ENCODE results near the gene RYR2. TPM values are rescaled to one million over a fixed set of nuclear protein-coding genes. Genes with fewer than 3 reads are reported as not detected.

The RYR2 gene
- total RNA-seq, 2 experiments from 2014 or later = not detected

- no peak for DNase-seq
- Mint-ChIP-seq H3K27ac (no peak overlapping the region), H3K4me1 (no peaks in the 10 kb centered on the region), H3K27me3 (peaks cover 11% of the 10 kb centered on the region), H3K9me3 (peaks cover 5% of the 10 kb centered on the region), H3K36me3 (no peaks in the 10 kb centered on the region), H3K4me3 (no peak overlapping the region)
- ATAC-seq (ENCODE audit: low read depth) = no peak
- POLR2A ChIA-PET = no interaction called here
Measured at GRCh38 chr1:237071641-237072420, 29.8 kb downstream of the RYR2 start.

- H3K36me3 Mint-ChIP-seq = no peaks in the 10 kb centered on the region
- no peak overlapping the region for H3K27ac Mint-ChIP-seq
- no peak overlapping the region for H3K4me3 Mint-ChIP-seq
- H3K9me3 Mint-ChIP-seq = peaks cover 5% of the 10 kb centered on the region
- no peak for ATAC-seq (ENCODE audit: low read depth)
- no peak for DNase-seq
- H3K4me1 Mint-ChIP-seq = no peaks in the 10 kb centered on the region
- POLR2A ChIA-PET = no interaction called here
- no peaks in the 10 kb centered on the region for H3K27me3 Mint-ChIP-seq
Measured at GRCh38 chr1:237074371-237075117, 32.6 kb downstream of the RYR2 start.

DNA sequence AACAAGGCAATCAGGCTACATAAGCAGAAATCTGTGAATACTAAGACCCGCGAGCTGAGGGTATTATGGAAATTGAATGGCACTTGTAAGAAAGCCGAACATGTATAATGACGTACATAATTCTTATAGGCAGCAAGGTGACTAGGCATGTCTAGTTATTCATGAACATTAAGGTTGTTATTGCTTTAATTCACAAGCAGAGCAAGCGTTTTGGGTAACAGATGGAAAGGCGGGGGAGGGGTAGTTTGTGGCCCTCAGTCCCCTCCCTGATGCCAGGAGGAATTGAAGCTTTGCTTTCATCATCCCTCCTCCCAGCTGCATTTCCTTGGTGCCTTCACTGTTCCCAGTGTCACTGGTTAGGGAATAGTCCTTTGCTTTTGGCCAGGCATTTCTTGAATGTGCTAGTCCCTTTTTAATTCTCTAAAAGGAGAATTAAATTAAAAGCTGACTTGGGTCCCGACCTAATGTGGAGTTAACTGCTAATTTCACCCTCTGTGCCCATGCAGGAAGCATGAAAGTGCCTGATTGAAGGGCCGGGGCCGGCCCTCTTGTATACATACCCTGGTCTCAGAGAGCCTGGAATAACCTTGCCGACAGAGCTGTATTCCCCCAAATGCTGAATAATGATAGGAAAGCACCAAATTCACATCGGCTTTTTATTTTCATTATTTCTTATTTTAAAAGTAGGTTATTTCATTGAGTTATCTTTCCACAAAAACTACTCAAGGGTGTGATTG is 42.5 kb downstream of the RYR2 start:
- no peak for DNase-seq
- H3K9me3 Mint-ChIP-seq = no peaks in the 10 kb centered on the region
- ATAC-seq (ENCODE audit: low read depth) = no peak
- H3K27ac Mint-ChIP-seq = no peak overlapping the region
- H3K4me3 Mint-ChIP-seq = no peak overlapping the region
- H3K36me3 Mint-ChIP-seq = no peaks in the 10 kb centered on the region
- POLR2A ChIA-PET = no interaction called here
- peaks cover 3% of the 10 kb centered on the region for H3K27me3 Mint-ChIP-seq
- no peaks in the 10 kb centered on the region for H3K4me1 Mint-ChIP-seq

DNA sequence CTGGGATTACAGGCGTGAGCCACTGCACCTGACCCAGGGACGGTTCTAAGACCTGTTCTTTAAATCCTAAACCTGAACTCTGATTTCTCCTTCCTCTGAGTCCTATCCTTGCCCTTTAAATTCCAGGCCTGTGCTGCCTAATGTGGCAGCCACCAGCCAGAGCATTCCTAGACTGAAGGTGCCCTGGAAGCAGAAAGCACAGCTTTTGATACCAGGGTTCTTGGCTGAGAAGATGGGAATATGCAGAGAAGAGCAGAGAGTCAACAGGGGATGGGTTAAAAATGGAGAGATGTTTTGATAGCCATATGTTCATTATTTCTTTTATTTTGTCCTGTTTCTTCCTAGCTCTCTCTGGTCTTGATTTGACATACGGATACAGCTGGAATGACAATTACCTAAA is 49.7 kb downstream of the RYR2 start:
- Mint-ChIP-seq H3K4me3 (no peak overlapping the region), H3K27me3 (no peaks in the 10 kb centered on the region), H3K27ac (no peak overlapping the region), H3K9me3 (no peaks in the 10 kb centered on the region), H3K36me3 (no peaks in the 10 kb centered on the region), H3K4me1 (no peaks in the 10 kb centered on the region)
- no peak for DNase-seq
- no peak for ATAC-seq (ENCODE audit: low read depth)
- POLR2A ChIA-PET = no interaction called here

- no peaks in the 10 kb centered on the region for H3K9me3 Mint-ChIP-seq
- POLR2A ChIA-PET = no interaction called here
- no peak overlapping the region for H3K4me3 Mint-ChIP-seq
- no peak overlapping the region for H3K27ac Mint-ChIP-seq
- DNase-seq (no peak), ATAC-seq (ENCODE audit: low read depth) (no peak)
- H3K27me3 Mint-ChIP-seq = no peaks in the 10 kb centered on the region
- H3K36me3 Mint-ChIP-seq = no peaks in the 10 kb centered on the region
- H3K4me1 Mint-ChIP-seq = no peaks in the 10 kb centered on the region
Measured at GRCh38 chr1:237093691-237094090, 51.7 kb downstream of the RYR2 start.

DNA sequence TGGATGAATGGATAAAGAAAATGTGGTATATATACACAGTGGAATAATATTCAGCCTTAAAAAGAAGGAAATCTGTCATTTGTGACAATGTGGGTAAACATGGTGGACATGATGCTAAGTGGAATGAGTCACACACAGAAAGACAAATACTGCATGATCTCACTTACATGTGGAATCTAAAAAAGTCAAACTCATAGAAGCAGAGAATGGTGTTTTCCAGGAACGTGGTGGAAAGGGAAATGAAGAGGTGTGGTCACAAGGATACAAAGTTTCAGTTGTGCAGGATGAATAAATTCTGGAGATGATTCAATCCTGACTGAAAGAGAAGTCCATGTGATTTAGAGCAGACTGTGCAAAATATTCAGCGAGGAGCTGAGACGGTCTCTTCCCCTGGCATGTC is 56.6 kb downstream of the RYR2 start:
- DNase-seq (no peak), ATAC-seq (ENCODE audit: low read depth) (no peak)
- Mint-ChIP-seq H3K4me1 (no peaks in the 10 kb centered on the region), H3K27ac (no peak overlapping the region), H3K4me3 (no peak overlapping the region), H3K36me3 (no peaks in the 10 kb centered on the region), H3K9me3 (no peaks in the 10 kb centered on the region), H3K27me3 (no peaks in the 10 kb centered on the region)
- POLR2A ChIA-PET = no interaction called here

DNA sequence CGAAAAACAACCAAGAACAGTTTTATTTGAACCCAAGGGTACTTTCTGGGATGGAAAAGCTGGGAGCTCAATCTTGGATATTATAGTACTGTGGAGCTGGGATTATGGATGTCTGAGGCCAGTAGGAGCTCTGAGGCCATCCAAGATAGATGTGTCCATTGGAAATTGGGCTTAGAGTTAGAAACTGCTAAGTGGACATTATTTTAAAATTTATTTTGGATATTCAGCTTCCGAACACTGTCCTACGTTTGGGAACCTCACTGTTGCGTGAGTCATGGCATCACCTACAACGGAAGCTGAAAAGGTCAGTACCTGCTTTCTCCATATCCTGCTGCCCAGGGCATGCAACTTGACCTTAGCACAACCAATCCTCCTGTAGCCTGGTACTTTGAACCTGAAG is 61.0 kb downstream of the RYR2 start:
- H3K27me3 Mint-ChIP-seq = no peaks in the 10 kb centered on the region
- H3K4me3 Mint-ChIP-seq = no peak overlapping the region
- no peak overlapping the region for H3K27ac Mint-ChIP-seq
- POLR2A ChIA-PET = no interaction called here
- no peaks in the 10 kb centered on the region for H3K4me1 Mint-ChIP-seq
- no peaks in the 10 kb centered on the region for H3K36me3 Mint-ChIP-seq
- no peaks in the 10 kb centered on the region for H3K9me3 Mint-ChIP-seq
- no peak for DNase-seq
- ATAC-seq (ENCODE audit: low read depth) = no peak

- Mint-ChIP-seq H3K36me3 (no peaks in the 10 kb centered on the region), H3K9me3 (no peaks in the 10 kb centered on the region), H3K4me1 (no peaks in the 10 kb centered on the region), H3K27ac (no peak overlapping the region), H3K27me3 (no peaks in the 10 kb centered on the region), H3K4me3 (no peak overlapping the region)
- DNase-seq (no peak), ATAC-seq (ENCODE audit: low read depth) (no peak)
- POLR2A ChIA-PET = no interaction called here
Measured at GRCh38 chr1:237104096-237104495, 62.1 kb downstream of the RYR2 start.

DNA sequence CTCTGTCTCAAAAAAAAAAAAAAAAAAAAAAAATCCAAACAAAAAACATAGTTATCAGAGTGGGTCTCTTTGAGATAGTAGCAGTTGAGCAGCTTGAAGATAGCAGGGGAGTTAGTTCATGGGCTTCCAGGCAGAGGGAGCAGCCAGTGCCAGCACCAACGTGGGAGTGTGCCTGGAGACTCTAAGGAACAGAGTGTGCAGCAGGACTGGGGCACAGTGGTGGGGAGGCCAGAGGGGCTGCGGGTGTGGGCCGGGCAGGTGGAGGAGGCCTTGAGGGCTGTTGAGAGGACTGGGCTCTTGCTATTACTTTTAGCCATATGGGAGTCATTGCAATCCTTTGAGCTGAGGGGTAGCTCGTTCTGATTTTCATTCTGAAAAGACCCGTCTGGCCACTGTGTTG is 63.8 kb downstream of the RYR2 start:
- no peaks in the 10 kb centered on the region for H3K4me1 Mint-ChIP-seq
- H3K36me3 Mint-ChIP-seq = no peaks in the 10 kb centered on the region
- H3K27me3 Mint-ChIP-seq = no peaks in the 10 kb centered on the region
- no peak for DNase-seq
- no peak overlapping the region for H3K4me3 Mint-ChIP-seq
- H3K9me3 Mint-ChIP-seq = no peaks in the 10 kb centered on the region
- ATAC-seq (ENCODE audit: low read depth) = no peak
- POLR2A ChIA-PET = no interaction called here
- H3K27ac Mint-ChIP-seq = no peak overlapping the region

- POLR2A ChIA-PET = no interaction called here
- no peaks in the 10 kb centered on the region for H3K36me3 Mint-ChIP-seq
- no peaks in the 10 kb centered on the region for H3K4me1 Mint-ChIP-seq
- no peak overlapping the region for H3K27ac Mint-ChIP-seq
- no peak overlapping the region for H3K4me3 Mint-ChIP-seq
- H3K27me3 Mint-ChIP-seq = no peaks in the 10 kb centered on the region
- H3K9me3 Mint-ChIP-seq = no peaks in the 10 kb centered on the region
- ATAC-seq (ENCODE audit: low read depth) (no peak), DNase-seq (no peak)
Measured at GRCh38 chr1:237108297-237109040, 66.5 kb downstream of the RYR2 start.

GRCh38 chr1:237111807-237112206 is 69.8 kb downstream of the RYR2 start:
- POLR2A ChIA-PET = no interaction called here

DNA sequence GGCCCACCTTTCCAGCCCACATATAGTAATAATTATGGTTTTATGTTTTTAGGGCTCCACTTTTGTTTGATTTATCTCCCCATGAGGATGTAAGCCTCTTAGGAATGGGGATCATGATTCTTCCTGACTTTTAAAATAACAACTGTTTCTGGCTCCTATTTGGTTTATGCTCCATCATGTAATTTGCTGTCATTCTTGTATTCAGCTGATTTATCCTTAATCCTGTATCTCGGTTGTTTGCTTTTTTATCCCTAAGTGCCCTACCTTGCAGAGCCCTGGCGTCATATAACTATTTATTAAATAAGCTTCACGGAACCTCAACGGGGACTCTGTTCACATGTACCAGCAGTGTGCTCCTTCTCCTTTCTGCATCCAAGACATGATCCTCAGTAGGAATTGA is 70.7 kb downstream of the RYR2 start:
- no peak for DNase-seq
- no peak for ATAC-seq (ENCODE audit: low read depth)
- H3K4me3 Mint-ChIP-seq = no peak overlapping the region
- no peaks in the 10 kb centered on the region for H3K9me3 Mint-ChIP-seq
- no peaks in the 10 kb centered on the region for H3K4me1 Mint-ChIP-seq
- no peak overlapping the region for H3K27ac Mint-ChIP-seq
- POLR2A ChIA-PET = interaction anchor here (0.6 kb wide), 1 partner anchor 458 kb away, joined by 4 read pairs; no protein-coding TSS in a partner anchor
- no peaks in the 10 kb centered on the region for H3K36me3 Mint-ChIP-seq
- H3K27me3 Mint-ChIP-seq = no peaks in the 10 kb centered on the region

More at GRCh38 chr1:237111807-237112206, 69.8 kb downstream of the RYR2 start:
- ATAC-seq (ENCODE audit: low read depth) (no peak), DNase-seq (no peak)
- Mint-ChIP-seq H3K4me3 (no peak overlapping the region), H3K27ac (no peak overlapping the region), H3K9me3 (no peaks in the 10 kb centered on the region), H3K27me3 (no peaks in the 10 kb centered on the region), H3K4me1 (no peaks in the 10 kb centered on the region), H3K36me3 (no peaks in the 10 kb centered on the region)

DNA sequence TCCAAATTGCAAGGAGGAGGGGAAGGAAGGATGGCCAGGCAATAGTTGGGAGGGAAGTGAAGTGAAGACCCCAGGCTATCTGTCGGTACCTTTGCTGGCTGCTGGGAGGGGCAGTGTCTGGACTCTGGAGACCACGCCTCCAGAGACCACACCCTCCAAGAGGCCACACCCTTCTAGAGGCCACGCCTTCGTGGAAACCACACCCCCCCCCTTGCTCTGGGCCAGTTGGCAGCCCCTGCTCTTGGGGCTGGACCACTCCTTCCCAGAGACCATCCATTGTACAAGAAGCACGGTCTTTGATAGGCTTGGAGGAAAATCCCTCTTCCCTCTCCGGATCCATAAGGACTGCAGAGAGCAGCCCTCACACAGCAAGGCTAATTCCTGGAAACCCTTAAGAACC is 73.1 kb downstream of the RYR2 start:
- DNase-seq = no peak
- ATAC-seq (ENCODE audit: low read depth) = no peak
- POLR2A ChIA-PET = no interaction called here
- H3K27ac Mint-ChIP-seq = no peak overlapping the region
- no peaks in the 10 kb centered on the region for H3K27me3 Mint-ChIP-seq
- H3K4me3 Mint-ChIP-seq = no peak overlapping the region
- no peaks in the 10 kb centered on the region for H3K4me1 Mint-ChIP-seq
- H3K36me3 Mint-ChIP-seq = no peaks in the 10 kb centered on the region
- no peaks in the 10 kb centered on the region for H3K9me3 Mint-ChIP-seq

Measured in activated naive CD8-positive, alpha-beta T cell treated with anti-CD3 and anti-CD28 coated beads, Interleukin-2, amount 10 ng/mL, durations not matched to agents 7 days and 5 days (primary cell).